Forelimb muscle (tissue), 1 donor: ENCODE results near the gene CA7. TPM values are rescaled to one million over a fixed set of nuclear protein-coding genes. Genes with fewer than 3 reads are reported as not detected.

Experiments used
- DNase-seq: peaks from one replicate; pipeline ENCODE4 v3.0.0-alpha.2; 2013; ENCODE audit warnings: low read depth
- polyA plus RNA-seq: library from polyadenylated mRNA; unstranded; fragments of 120-200 nt; gene quantifications from one replicate; pipeline ENCODE4 v1.2.1, GENCODE V29; 2013; ENCODE audit not compliant: insufficient read length

The CA7 gene
- polyA plus RNA-seq, 1 donor, result not detected

- peak; percentile 31 for DNase-seq
These were observed 28.9 kb downstream of the CA7 start for GRCh38 chr16:66872943-66873684.

DNA sequence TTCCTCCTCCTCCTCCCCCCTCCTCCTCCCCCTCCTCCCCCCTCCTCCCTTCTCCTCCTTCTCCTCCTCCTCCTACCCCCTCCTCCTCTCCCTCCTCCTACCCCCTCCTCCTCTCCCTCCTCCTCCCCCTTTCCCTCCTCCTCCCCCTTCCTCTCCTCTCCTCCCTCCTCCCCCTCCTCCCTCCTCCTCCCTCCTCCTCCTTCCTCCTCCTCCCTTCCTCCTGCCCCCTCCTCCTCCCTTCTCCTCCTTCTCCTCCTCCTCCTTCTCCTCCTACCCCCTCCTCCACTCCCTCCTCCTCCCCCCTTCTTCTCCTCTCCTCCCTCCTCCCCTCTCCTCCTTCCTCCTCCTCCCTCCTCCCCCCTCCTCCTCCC is 29.5 kb downstream of the CA7 start:
- DNase-seq, result no peak

DNA sequence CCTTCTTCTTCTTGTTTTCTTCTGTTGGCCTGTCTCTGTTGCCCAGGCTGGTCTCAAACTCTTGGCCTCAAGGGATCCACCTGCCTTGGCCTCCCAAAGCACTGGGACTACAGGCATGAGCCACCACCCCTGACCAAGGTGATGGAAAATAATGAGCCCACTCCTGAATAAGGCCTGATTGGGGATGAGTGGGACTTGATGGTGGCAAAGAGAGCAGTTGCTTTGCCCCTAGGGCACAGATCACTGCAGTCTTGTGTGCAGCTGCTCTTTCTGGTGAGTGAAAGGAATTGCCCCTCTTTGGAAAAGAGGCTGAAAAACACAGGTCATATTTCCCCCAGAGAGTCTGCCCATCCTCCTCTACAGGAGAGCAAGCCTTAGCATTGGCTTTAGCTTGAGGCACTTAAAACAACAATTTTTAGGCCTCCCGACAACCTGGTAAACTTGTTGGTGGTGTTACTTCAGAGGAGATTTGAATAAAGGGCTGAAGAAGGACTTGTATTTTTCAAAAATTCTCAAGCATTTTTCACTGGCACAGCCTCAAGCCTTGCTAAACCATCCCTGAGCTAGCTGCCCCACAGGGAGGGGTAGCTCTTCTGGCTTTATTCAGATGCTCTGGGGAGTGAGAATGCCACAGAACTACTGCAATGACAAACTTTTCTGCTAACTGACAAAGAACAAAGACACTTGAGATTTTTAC is 30.0 kb downstream of the CA7 start:
- no peak for DNase-seq

- no peak for DNase-seq
These were observed 33.9 kb downstream of the CA7 start for GRCh38 chr16:66878067-66878466.

DNA sequence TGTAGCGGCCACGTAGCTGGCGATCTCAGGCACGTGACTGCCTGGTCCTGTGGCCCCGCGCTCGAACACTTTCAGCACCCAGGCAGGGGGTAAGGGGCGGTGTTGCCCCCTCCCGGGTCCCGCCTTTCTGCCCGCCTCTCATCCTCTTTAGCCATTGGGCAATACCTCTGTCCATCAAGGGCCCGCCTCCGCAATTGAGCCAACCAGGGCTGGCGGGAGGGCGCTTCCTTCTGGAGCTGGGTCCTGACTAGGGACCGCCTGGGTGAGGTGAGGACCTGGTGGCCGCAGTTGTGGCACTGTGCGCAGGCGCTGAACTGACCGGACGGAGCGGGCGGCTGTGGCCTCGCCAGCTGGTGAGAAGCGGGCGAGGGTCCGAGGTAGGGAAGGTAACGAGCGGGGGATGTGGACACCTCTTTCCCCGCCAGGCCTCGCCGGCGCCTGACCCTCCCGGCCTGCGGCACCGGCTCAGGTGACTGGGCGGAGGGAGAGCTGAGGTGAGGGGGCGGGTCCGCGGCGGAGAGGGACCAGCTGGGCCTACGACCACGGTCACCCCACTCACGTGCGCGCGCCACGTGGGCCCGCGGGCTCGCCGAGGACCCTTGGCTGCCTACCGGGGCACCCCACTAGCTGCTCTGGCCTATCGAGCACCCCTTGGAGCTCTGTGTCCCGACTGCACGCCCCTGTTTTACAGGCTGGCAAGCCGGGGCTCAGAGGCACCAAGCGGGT is 36.2 kb downstream of the CA7 start, which contains the start of gene PDP2:
TSS of gene PDP2 (plus strand) at position 228 of the 726 bp plus-strand sequence. CDS start 3,770 bp downstream, outside the sequence.
- DNase-seq, result peak; percentile 65

- DNase-seq, result no peak
These were observed 36.8 kb downstream of the CA7 start for GRCh38 chr16:66881014-66881417.

- DNase-seq, result no peak
These were observed 37.3 kb downstream of the CA7 start for GRCh38 chr16:66881560-66881959.

- DNase-seq, result no peak
These were observed 37.8 kb downstream of the CA7 start for GRCh38 chr16:66881964-66882508.

- DNase-seq, result no peak
These were observed 38.5 kb downstream of the CA7 start for GRCh38 chr16:66882702-66883101.

DNA sequence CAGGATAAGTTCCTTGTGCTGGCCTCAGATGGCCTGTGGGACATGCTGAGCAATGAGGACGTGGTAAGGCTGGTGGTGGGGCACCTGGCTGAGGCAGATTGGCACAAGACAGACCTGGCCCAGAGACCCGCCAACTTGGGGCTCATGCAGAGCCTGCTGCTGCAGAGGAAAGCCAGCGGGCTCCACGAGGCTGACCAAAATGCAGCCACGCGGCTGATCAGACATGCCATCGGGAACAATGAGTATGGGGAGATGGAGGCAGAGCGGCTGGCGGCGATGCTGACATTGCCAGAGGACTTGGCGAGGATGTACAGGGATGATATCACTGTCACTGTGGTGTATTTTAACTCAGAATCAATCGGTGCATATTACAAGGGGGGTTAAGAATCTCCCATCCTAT is 41.3 kb downstream of the CA7 start:
- DNase-seq, result no peak

GRCh38 chr16:66886321-66886720 is 42.1 kb downstream of the CA7 start:
- DNase-seq, result no peak

- no peak for DNase-seq
These were observed 42.7 kb downstream of the CA7 start for GRCh38 chr16:66886914-66887313.

GRCh38 chr16:66888647-66889615 is 44.7 kb downstream of the CA7 start:
- DNase-seq, result no peak

GRCh38 chr16:66889622-66890021 is 45.4 kb downstream of the CA7 start:
- DNase-seq, result no peak

DNA sequence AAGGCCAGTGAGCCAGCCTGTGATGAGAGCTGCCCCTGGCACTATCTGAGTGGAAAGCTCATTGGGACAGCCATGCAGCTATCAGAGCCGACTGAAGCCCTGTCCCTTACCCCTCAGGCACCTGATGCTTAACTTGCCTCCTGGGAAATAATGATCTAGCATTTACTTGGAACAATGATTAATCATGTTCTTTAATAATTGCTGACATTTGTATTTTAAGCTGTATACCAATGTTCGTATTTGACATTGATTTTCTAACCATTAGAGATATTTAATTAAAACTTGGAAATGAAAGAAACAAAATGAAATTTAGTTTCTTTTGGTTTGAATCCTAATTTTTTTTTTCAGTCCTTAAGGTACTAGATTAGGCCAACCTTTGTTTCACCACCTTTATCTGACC is 46.6 kb downstream of the CA7 start:
- DNase-seq, result no peak

DNA sequence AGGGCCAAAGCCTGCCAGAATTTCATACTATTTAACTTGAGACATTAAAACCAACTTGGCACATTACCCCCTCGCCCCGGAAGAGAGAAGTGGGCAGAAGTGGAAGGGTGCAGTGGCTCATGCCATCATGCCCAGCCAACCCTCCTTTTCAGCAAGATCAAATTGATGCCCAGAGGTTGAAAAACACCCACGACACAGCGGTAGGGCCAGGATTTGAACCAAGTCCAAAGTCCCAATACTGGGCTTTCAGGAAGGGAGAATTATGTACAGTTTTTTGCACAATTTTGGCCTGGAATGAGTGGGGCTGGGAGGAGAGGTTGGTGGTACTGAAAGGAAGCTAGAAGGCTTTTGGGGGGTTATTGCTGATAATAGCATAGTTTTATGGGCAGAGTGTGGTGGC is 47.1 kb downstream of the CA7 start:
- no peak for DNase-seq

DNA sequence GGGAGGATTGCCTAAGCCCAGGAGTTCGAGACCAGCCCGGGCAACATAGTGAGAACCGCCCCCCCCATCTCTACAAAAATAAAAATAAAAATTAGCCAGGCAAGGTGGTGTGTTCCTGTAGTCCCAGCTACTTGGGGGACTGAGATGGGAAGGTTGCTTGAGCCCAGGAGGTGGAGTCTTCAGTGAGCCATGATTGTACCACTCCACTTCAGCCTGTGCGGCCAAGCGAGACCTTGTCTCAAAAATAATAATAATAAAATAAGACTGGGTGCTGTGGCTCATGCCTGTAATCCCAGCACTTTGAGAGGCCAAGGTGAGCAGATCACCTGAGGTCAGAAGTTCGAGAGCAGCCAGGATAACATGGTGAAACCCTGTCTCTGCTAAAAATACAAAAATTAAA is 47.6 kb downstream of the CA7 start:
- no peak for DNase-seq

DNA sequence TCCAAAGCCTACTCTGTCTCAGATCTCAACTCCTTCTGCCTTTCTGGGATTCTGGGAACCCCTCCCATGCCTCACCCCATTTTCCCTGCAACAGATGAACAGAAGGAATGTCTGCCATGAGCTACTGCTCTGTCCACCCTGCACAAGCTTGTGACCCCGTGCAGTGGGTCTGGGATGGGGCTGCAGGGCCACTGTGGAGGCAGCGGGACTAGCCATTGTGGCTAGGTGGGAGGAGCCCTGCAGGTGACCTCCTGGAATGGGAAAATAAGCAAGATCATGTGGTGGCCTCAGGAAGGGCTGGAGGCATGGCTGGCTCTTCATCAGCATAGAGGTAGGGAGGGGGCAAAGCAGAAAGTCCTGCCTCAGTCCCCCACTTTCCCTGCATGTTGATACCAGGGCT is 49.8 kb downstream of the CA7 start:
- no peak for DNase-seq

DNA sequence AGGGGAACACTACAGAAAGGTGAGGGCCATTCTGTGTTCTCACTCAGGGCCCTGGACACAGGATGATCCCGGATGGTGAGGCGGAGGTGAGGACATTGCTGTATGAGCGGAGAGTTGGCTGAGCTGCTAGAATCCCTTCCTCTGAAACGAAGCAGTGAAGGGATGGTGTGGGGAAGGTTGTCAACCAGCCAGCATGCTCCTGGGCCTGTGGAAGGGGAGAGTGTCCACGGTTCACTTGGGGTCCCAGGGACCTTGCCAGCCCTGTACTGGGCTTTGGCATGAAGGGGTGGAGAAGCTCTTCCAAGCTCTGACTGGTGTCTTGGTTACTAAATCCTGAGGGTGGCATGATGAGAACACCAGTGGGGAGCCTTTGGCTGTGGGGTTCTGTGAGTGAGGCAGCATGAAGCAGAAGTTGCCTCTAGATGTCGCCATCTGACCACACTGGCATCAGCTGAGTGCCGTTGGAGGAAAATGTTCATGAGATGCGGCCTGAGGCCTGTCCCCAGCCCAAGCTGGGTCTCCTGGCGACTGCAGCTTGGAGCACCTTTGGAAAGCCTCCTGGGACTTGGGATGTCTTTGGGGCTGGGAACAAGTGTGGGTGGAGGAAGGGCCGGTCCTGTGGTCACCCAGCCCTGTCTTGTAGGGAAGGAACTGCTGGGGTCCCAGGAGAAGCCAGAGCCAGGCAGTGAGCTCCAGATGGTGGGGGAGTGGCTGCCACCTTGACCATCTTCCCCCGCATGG is 50.9 kb downstream of the CA7 start:
- DNase-seq, result peak; percentile 41

- no peak for DNase-seq
These were observed 51.4 kb downstream of the CA7 start for GRCh38 chr16:66895689-66895979.

DNA sequence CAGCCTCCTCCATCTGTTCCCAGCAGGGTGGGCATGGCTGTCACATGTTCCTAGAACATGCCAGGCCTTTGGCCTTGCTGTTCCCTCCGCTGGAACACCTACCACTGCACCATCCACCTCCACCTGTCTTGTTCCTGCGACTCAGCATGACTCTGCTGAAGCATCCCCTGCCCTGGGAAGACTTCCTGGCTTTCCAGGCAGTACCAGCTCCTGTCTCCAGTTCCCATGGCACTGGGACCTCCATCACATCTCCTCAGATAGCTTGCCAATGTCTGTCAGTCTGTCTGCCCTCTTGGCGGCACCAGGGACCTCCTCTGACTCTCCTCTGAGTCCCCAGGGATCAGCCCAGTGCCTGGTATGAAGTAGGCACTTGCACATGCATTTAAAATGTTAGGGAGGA is 51.8 kb downstream of the CA7 start:
- no peak for DNase-seq
